Esophagus muscularis mucosa (tissue), 4 donors: Measurements from ENCODE around the gene CD82. TPM values are rescaled to one million over a fixed set of nuclear protein-coding genes. Genes with fewer than 3 reads are reported as not detected.

Source experiments
- DNase-seq: peaks from one replicate; pipeline ENCODE4 v3.0.0-alpha.2; 2017; ENCODE audit errors: extremely low spot score
- H3K27ac ChIP-seq, 4 donors: fragments of 200-600 bp; sonication (generic); replicated peaks in 1 of 4; 1 replicate in 3 of 4; 2 replicates in 1 of 4; pipeline ENCODE4 v1.5.1; 2016 to 2019; ENCODE audit warnings: mild to moderate bottlenecking in 1 of 4
- H3K27me3 ChIP-seq, 4 donors: fragments of 200-600 bp; sonication (generic); one replicate each; pipeline versions ENCODE4 v1.5.1 to v1.6.0; 2016 to 2019
- H3K36me3 ChIP-seq, 4 donors: fragments of 200-600 bp; sonication (generic); one replicate each; pipeline ENCODE4 v1.5.1; 2016 to 2019
- H3K4me1 ChIP-seq, 4 donors: fragments of 200-600 bp; sonication (generic); one replicate each; pipeline ENCODE4 v1.5.1; 2016 to 2019
- H3K4me3 ChIP-seq, 4 donors: fragments of 200-600 bp; sonication (generic); 1 replicate in 2 of 4; 2 replicates in 2 of 4; pipeline ENCODE4 v1.5.1; 2016 to 2019; ENCODE audit warnings: mild to moderate bottlenecking in 4 of 4, moderate library complexity in 1 of 4
- H3K9me3 ChIP-seq, 4 donors: fragments of 200-600 bp; sonication (generic); 1 replicate in 3 of 4; 2 replicates in 1 of 4; pipeline ENCODE4 v1.5.1; 2016 to 2019
- CTCF ChIP-seq, 3 experiments: fragments of 200-600 bp in 2 of 3; fragments of 450-650 bp in 1 of 3; sonication (generic) in 2 of 3; IDR thresholded peaks; one replicate each; pipeline ENCODE4 v1.5.1; 2017 to 2019; ENCODE audit warnings: antibody characterized with exemption in 3 of 3, mild to moderate bottlenecking in 2 of 3, moderate library complexity in 1 of 3
- EP300 ChIP-seq: sonication (generic); formaldehyde crosslinking; IDR thresholded peaks from one replicate; pipeline ENCODE4 v1.6.1; 2017; ENCODE audit warnings: antibody characterized with exemption
- POLR2A ChIP-seq: fragments of 450-650 bp; IDR thresholded peaks from one replicate; pipeline ENCODE4 v1.6.1; 2017; ENCODE audit warnings: antibody characterized with exemption, moderate library complexity, mild to moderate bottlenecking, low read depth
- POLR2AphosphoS5 ChIP-seq, 2 donors: sonication (generic); formaldehyde crosslinking; IDR thresholded peaks; one replicate each; pipeline ENCODE4 v1.6.1; 2017; ENCODE audit warnings: antibody characterized with exemption in 2 of 2
- WGBS: methylation state at CpG from one replicate; pipeline ENCODE4 v1.1.5; 2018; 5-methylcytosine and 5-hydroxymethylcytosine counted together
- intact Hi-C: fragments of 100-400 bp; cut with DNase I; formaldehyde crosslinking; loops from one replicate; pipeline ENCODE4 v1.15.1; 2023
- total RNA-seq, 4 donors: library from RNA; depleted of rRNA; stranded (reverse); fragments of >200 nt; gene quantifications; one replicate each; pipeline versions ENCODE4 v1.1.0 to v1.2.1, GENCODE V29; 2016

The CD82 gene
- total RNA-seq, 4 donors from 2014 or later = 11.0 to 20.6 (median 16.3) TPM

GRCh38 chr11:44620328-44620725 is 54.9 kb downstream of the CD82 start:
- no peaks in the 10 kb centered on the region for H3K27me3 ChIP-seq
- peak; percentile 72 for DNase-seq
- intact Hi-C loops = loop anchor here (2.0 to 10.0 kb wide), 4 partner anchors 102 to 482 kb away; no protein-coding TSS in a partner anchor
- no peaks in the 10 kb centered on the region for H3K9me3 ChIP-seq
- TF ChIP-seq POLR2A (no peak), EP300 (no peak), POLR2AphosphoS5 (IDR thresholded peaks at IDR 0.05) (no peak), CTCF (IDR thresholded peaks at IDR 0.05) (no peak)
- 92% methylated on average over 5 of the region's 5 CpGs for WGBS
- H3K36me3 ChIP-seq = peaks cover 0 to 30% (median 17%) of the 10 kb centered on the region in 4 donors
- H3K4me1 ChIP-seq = peaks cover 27 to 41% (median 32%) of the 10 kb centered on the region in 4 donors
- no peak overlapping the region for H3K27ac ChIP-seq
- H3K4me3 ChIP-seq = no peak overlapping the region

- Histone ChIP-seq H3K36me3 (peaks cover 0 to 21% (median 11%) of the 10 kb centered on the region in 4 donors), H3K9me3 (no peaks in the 10 kb centered on the region), H3K4me1 (peaks cover 30 to 45% (median 36%) of the 10 kb centered on the region in 4 donors), H3K27me3 (no peaks in the 10 kb centered on the region), H3K4me3 (peak overlapping the region in 3 of 4 donors; percentile 24 to 40 (median 28)), H3K27ac (no peak overlapping the region)
- TF ChIP-seq POLR2A (no peak), EP300 (no peak), CTCF (IDR thresholded peaks at IDR 0.05) (peak; percentile 97 to 98 (median 97)), POLR2AphosphoS5 (IDR thresholded peaks at IDR 0.05) (peak in 1 of 2 donors; percentile 24)
- peak; percentile 93 for DNase-seq
- WGBS = 24% methylated on average over 19 of the region's 24 CpGs
- intact Hi-C loops = loop anchor here (1.0 to 10.0 kb wide), 5 partner anchors 101 to 481 kb away; no protein-coding TSS in a partner anchor
Measured at GRCh38 chr11:44621140-44621681, 55.7 kb downstream of the CD82 start.

GRCh38 chr11:44621784-44622183 is 56.3 kb downstream of the CD82 start:
- WGBS = 83% methylated on average over 8 of the region's 8 CpGs
- Histone ChIP-seq H3K4me3 (no peak overlapping the region), H3K9me3 (no peaks in the 10 kb centered on the region), H3K4me1 (peaks cover 32 to 44% (median 36%) of the 10 kb centered on the region in 4 donors), H3K27ac (no peak overlapping the region), H3K27me3 (no peaks in the 10 kb centered on the region), H3K36me3 (peaks cover 0 to 15% (median 10%) of the 10 kb centered on the region in 4 donors)
- intact Hi-C loops = loop anchor here (1.0 to 10.0 kb wide), 5 partner anchors 101 to 481 kb away; no protein-coding TSS in a partner anchor
- peak; percentile 86 for DNase-seq
- no peak for TF ChIP-seq POLR2A
- no peak for TF ChIP-seq EP300
- TF ChIP-seq POLR2AphosphoS5 (IDR thresholded peaks at IDR 0.05) = no peak
- TF ChIP-seq CTCF (IDR thresholded peaks at IDR 0.05) = no peak

- peaks cover 0 to 15% (median 10%) of the 10 kb centered on the region in 4 donors for H3K36me3 ChIP-seq
- peaks cover 32 to 45% (median 38%) of the 10 kb centered on the region in 4 donors for H3K4me1 ChIP-seq
- WGBS = 96% methylated on average over 4 of the region's 4 CpGs
- intact Hi-C loops = loop anchor here (5.0 to 10.0 kb wide), 3 partner anchors 100 to 480 kb away; no protein-coding TSS in a partner anchor
- peak; percentile 74 for DNase-seq
- no peak overlapping the region for H3K4me3 ChIP-seq
- TF ChIP-seq POLR2AphosphoS5 (IDR thresholded peaks at IDR 0.05) (no peak), EP300 (no peak), POLR2A (no peak), CTCF (IDR thresholded peaks at IDR 0.05) (no peak)
- no peaks in the 10 kb centered on the region for H3K9me3 ChIP-seq
- H3K27ac ChIP-seq = no peak overlapping the region
- no peaks in the 10 kb centered on the region for H3K27me3 ChIP-seq
Measured at GRCh38 chr11:44622190-44622650, 56.8 kb downstream of the CD82 start.
